ENCODE data around the gene SCN9A. TPM values are rescaled to one million over a fixed set of nuclear protein-coding genes. Genes with fewer than 3 reads are reported as not detected.

The SCN9A gene
- polyA plus RNA-seq, 1 donor from 2014 or later: 10.4 TPM

- H3K4me3 ChIP-seq (ENCODE audit: low read length): no peak overlapping the region
- H3K36me3 ChIP-seq (ENCODE audit: insufficient read depth, low read length): no peaks in the 10 kb centered on the region
- no peaks in the 10 kb centered on the region for H3F3A ChIP-seq (ENCODE audit: insufficient read depth, low read length, poor library complexity, severe bottlenecking)
- TF ChIP-seq EP300 (conservative IDR thresholded peaks at IDR 0.05; ENCODE audit: poor library complexity, severe bottlenecking): no peak
- TF ChIP-seq CTCF (IDR thresholded peaks at IDR 0.05; ENCODE audit: poor library complexity, severe bottlenecking): no peak
- TF ChIP-seq POLR2AphosphoS5 (IDR thresholded peaks at IDR 0.05): no peak
- TF ChIP-seq TAF1 (IDR thresholded peaks at IDR 0.05; ENCODE audit: low read depth): no peak
- TF ChIP-seq EZH2 (IDR thresholded peaks at IDR 0.05; ENCODE audit: borderline replicate concordance, insufficient read depth, low read length, poor library complexity, severe bottlenecking): no peak
- TF ChIP-seq MXI1 (conservative IDR thresholded peaks at IDR 0.05; ENCODE audit: poor library complexity, severe bottlenecking): no peak
- no peak for TF ChIP-seq RAD21 (conservative IDR thresholded peaks at IDR 0.05)
- no peak for TF ChIP-seq SMC3 (conservative IDR thresholded peaks at IDR 0.05; ENCODE audit: poor library complexity)
- TF ChIP-seq REST (IDR thresholded peaks at IDR 0.05; ENCODE audit: borderline replicate concordance): no peak
- no peak overlapping the region for H3K9ac ChIP-seq (ENCODE audit: low read length)
- no peak overlapping the region for H2AFZ ChIP-seq (ENCODE audit: low read depth, low read length)
- no peaks in the 10 kb centered on the region for H4K20me1 ChIP-seq (ENCODE audit: insufficient read depth)
- no peaks in the 10 kb centered on the region for H3K79me2 ChIP-seq (replicated peaks; ENCODE audit: insufficient read depth, low read length)
- H3K27ac ChIP-seq (ENCODE audit: low read length): no peak overlapping the region
- no peaks in the 10 kb centered on the region for H3K9me3 ChIP-seq (ENCODE audit: low read length)
- no peaks in the 10 kb centered on the region for H3K27me3 ChIP-seq (ENCODE audit: insufficient read depth, low read depth, low read length)
- H3K9me2 ChIP-seq (ENCODE audit: insufficient read depth, low read length): no peaks in the 10 kb centered on the region
- no peak overlapping the region for H3K4me2 ChIP-seq (ENCODE audit: low read length)
Observed at GRCh38 chr2:166333801-166334200, 41.9 kb downstream of the SCN9A start.

GRCh38 chr2:166332106-166332505 is 43.6 kb downstream of the SCN9A start:
- H3K36me3 ChIP-seq (ENCODE audit: insufficient read depth, low read length): no peaks in the 10 kb centered on the region
- H2AFZ ChIP-seq (ENCODE audit: low read depth, low read length): no peak overlapping the region

More at GRCh38 chr2:166332106-166332505, 43.6 kb downstream of the SCN9A start:
- H3K9ac ChIP-seq (ENCODE audit: low read length): no peak overlapping the region
- no peaks in the 10 kb centered on the region for H3K9me3 ChIP-seq (ENCODE audit: low read length)
- TF ChIP-seq TAF1 (IDR thresholded peaks at IDR 0.05; ENCODE audit: low read depth) (no peak), SMC3 (conservative IDR thresholded peaks at IDR 0.05; ENCODE audit: poor library complexity) (no peak), MXI1 (conservative IDR thresholded peaks at IDR 0.05; ENCODE audit: poor library complexity, severe bottlenecking) (no peak), EZH2 (IDR thresholded peaks at IDR 0.05; ENCODE audit: borderline replicate concordance, insufficient read depth, low read length, poor library complexity, severe bottlenecking) (no peak), CTCF (IDR thresholded peaks at IDR 0.05; ENCODE audit: poor library complexity, severe bottlenecking) (no peak), RAD21 (conservative IDR thresholded peaks at IDR 0.05) (no peak), REST (IDR thresholded peaks at IDR 0.05; ENCODE audit: borderline replicate concordance) (no peak), POLR2AphosphoS5 (IDR thresholded peaks at IDR 0.05) (no peak), EP300 (conservative IDR thresholded peaks at IDR 0.05; ENCODE audit: poor library complexity, severe bottlenecking) (no peak)
- H3K4me2 ChIP-seq (ENCODE audit: low read length): no peak overlapping the region
- no peaks in the 10 kb centered on the region for H3F3A ChIP-seq (ENCODE audit: insufficient read depth, low read length, poor library complexity, severe bottlenecking)
- no peak overlapping the region for H3K4me3 ChIP-seq (ENCODE audit: low read length)
- H4K20me1 ChIP-seq (ENCODE audit: insufficient read depth): no peaks in the 10 kb centered on the region
- H3K79me2 ChIP-seq (replicated peaks; ENCODE audit: insufficient read depth, low read length): no peaks in the 10 kb centered on the region
- no peaks in the 10 kb centered on the region for H3K27me3 ChIP-seq (ENCODE audit: insufficient read depth, low read depth, low read length)
- H3K9me2 ChIP-seq (ENCODE audit: insufficient read depth, low read length): no peaks in the 10 kb centered on the region
- H3K27ac ChIP-seq (ENCODE audit: low read length): no peak overlapping the region
